ENCODE results near the gene ASIC2. TPM values are rescaled to one million over a fixed set of nuclear protein-coding genes. Genes with fewer than 3 reads are reported as not detected.

Gene ASIC2
- total RNA-seq, 1 donor from 2014 or later, result not detected

DNA sequence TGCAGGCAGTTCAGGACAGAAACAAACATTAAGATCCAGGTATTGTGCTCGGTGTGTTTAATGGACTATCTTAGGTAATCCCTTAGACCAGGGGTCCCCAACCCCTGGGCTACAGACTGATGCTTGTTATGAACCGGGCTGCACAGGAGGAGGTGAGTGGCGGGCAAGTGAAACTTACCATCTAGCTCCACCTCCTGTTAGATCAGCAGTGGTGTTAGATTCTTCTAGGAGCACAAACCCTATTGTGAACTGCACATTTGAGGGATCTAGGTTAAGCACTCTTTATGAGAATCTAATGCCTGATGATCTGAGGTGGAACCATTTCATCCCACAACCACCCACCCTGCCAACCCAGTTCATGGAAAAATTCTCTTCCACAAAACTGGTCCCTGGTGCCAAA is 37.8 kb upstream of the ASIC2 start:
- Mint-ChIP-seq H3K4me1 (no peaks in the 10 kb centered on the region), H3K9me3 (no peaks in the 10 kb centered on the region), H3K27ac (no peak overlapping the region), H3K36me3 (ENCODE audit: low read depth) (no peaks in the 10 kb centered on the region), H3K4me3 (no peak overlapping the region), H3K27me3 (no peaks in the 10 kb centered on the region)
- ChIA-PET CTCF (no interaction called here), POLR2A (no interaction called here)
- ATAC-seq (ENCODE audit: low read depth) (no peak), DNase-seq (no peak)
- TF ChIP-seq, protein P1, sequence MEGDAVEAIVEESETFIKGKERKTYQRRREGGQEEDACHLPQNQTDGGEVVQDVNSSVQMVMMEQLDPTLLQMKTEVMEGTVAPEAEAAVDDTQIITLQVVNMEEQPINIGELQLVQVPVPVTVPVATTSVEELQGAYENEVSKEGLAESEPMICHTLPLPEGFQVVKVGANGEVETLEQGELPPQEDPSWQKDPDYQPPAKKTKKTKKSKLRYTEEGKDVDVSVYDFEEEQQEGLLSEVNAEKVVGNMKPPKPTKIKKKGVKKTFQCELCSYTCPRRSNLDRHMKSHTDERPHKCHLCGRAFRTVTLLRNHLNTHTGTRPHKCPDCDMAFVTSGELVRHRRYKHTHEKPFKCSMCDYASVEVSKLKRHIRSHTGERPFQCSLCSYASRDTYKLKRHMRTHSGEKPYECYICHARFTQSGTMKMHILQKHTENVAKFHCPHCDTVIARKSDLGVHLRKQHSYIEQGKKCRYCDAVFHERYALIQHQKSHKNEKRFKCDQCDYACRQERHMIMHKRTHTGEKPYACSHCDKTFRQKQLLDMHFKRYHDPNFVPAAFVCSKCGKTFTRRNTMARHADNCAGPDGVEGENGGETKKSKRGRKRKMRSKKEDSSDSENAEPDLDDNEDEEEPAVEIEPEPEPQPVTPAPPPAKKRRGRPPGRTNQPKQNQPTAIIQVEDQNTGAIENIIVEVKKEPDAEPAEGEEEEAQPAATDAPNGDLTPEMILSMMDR (IDR thresholded peaks at IDR 0.05), result no peak
- intact Hi-C loops (cut with micrococcal nuclease), result no loop called here

DNA sequence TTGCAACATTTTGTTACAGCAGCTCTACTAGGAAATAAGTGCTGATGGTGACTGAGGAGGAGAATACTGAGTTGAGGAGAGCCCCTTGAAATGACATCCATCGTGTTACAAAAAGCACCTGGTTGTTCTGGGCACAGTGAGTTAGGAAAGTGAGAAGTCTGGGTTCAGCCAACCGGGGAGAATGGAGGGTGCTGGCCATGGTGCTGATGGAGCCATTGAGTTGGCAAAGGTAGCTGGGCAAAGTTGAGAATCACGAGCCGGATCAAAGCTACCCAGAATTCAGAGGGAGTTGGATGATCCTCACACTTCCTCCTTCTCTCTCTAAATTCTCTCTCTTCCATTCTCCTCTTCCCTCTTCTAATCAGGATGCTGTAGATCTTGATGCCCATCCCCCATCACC is 35.0 kb upstream of the ASIC2 start:
- H3K4me3 Mint-ChIP-seq, result no peak overlapping the region
- no peaks in the 10 kb centered on the region for H3K4me1 Mint-ChIP-seq
- no peaks in the 10 kb centered on the region for H3K36me3 Mint-ChIP-seq (ENCODE audit: low read depth)
- ChIA-PET POLR2A (no interaction called here), CTCF (no interaction called here)
- TF ChIP-seq, protein P1 (IDR thresholded peaks at IDR 0.05), result no peak
- no peak overlapping the region for H3K27ac Mint-ChIP-seq
- DNase-seq (no peak), ATAC-seq (ENCODE audit: low read depth) (no peak)
- H3K27me3 Mint-ChIP-seq, result peaks cover 11% of the 10 kb centered on the region
- intact Hi-C loops (cut with micrococcal nuclease), result no loop called here
- H3K9me3 Mint-ChIP-seq, result no peaks in the 10 kb centered on the region

DNA sequence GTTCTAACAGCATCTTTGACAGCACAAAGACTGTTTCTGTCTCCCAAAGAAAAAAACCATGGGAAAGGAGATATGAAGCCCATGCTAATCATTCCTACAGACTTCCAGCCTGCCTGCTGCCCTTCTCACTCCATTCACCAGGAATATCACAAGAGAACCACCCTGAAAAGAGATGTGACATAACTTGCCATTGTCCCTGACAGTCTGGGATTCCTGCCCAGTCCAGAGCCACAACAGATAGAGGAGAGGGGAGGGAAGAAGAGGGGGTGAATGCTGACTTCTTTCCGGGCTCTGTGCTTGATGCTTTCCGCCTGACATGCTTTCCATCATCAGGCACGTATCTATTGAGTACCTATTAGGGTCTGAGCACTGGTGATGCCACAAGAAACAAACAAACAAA is 31.6 kb upstream of the ASIC2 start:
- POLR2A ChIA-PET, result no interaction called here
- DNase-seq (no peak), ATAC-seq (ENCODE audit: low read depth) (no peak)
- Mint-ChIP-seq H3K4me3 (no peak overlapping the region), H3K9me3 (no peaks in the 10 kb centered on the region), H3K27me3 (peaks cover 16% of the 10 kb centered on the region), H3K27ac (no peak overlapping the region), H3K4me1 (no peaks in the 10 kb centered on the region), H3K36me3 (ENCODE audit: low read depth) (no peaks in the 10 kb centered on the region)
- TF ChIP-seq, protein P1 (IDR thresholded peaks at IDR 0.05), result no peak
- intact Hi-C loops (cut with micrococcal nuclease), result no loop called here
- CTCF ChIA-PET, result no interaction called here

DNA sequence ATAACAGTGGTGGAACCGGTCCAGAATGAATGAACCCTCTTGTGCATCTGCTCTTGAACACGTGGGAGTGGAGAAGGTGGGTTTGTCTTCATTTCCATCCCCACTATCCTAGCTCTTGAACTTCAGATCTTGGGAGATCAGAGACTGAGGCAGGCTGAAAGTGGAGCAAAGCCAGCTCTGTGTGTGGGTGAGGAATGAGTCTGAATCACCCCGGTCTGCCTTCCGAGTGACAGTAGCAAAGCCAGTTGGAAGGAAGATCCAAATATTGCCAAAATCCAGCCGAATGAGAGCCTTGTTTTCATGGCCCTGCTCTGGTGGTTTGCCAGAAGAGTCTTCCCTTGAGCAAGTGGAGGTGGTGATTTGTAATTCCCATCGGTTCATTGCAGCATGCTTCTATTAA is 29.0 kb upstream of the ASIC2 start:
- intact Hi-C loops (cut with micrococcal nuclease), result no loop called here
- H3K27me3 Mint-ChIP-seq, result peaks cover 21% of the 10 kb centered on the region
- no peak overlapping the region for H3K4me3 Mint-ChIP-seq
- no peaks in the 10 kb centered on the region for H3K9me3 Mint-ChIP-seq
- ChIA-PET CTCF (no interaction called here), POLR2A (no interaction called here)
- ATAC-seq (ENCODE audit: low read depth) (no peak), DNase-seq (no peak)
- no peaks in the 10 kb centered on the region for H3K36me3 Mint-ChIP-seq (ENCODE audit: low read depth)
- H3K4me1 Mint-ChIP-seq, result no peaks in the 10 kb centered on the region
- TF ChIP-seq, protein P1 (IDR thresholded peaks at IDR 0.05), result no peak
- no peak overlapping the region for H3K27ac Mint-ChIP-seq

DNA sequence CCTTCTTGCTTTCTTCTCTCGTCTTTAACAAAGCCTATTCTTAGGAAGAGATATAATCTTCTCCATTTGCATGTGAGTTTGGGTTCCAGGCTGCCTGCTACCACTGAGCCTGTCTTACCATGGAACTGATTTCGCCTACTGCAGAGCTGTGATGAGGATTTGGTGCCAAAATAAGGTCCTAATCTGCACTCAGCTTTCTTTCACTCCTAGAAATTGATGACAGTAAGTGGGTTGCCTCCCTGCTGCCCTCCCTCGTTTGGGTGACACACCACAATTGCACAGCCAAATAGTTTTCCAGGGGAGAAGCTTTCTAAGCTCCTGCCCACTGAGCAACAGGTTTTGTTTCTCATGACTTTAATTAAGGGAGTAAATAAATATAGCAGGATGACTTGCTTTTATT is 25.1 kb upstream of the ASIC2 start:
- intact Hi-C loops (cut with micrococcal nuclease), result no loop called here
- Mint-ChIP-seq H3K36me3 (ENCODE audit: low read depth) (no peaks in the 10 kb centered on the region), H3K27me3 (peaks cover 17% of the 10 kb centered on the region), H3K9me3 (no peaks in the 10 kb centered on the region), H3K4me3 (no peak overlapping the region), H3K27ac (no peak overlapping the region), H3K4me1 (no peaks in the 10 kb centered on the region)
- TF ChIP-seq, protein P1 (IDR thresholded peaks at IDR 0.05), result no peak
- POLR2A ChIA-PET, result no interaction called here
- ATAC-seq (ENCODE audit: low read depth) (no peak), DNase-seq (no peak)
- CTCF ChIA-PET, result no interaction called here
